Epithelial cell of proximal tubule (primary cell): ENCODE results near the gene NEGR1. TPM values are rescaled to one million over a fixed set of nuclear protein-coding genes. Genes with fewer than 3 reads are reported as not detected.

ENCODE experiments used
- DNase-seq: peaks from one replicate; pipeline ENCODE4 v3.0.0-alpha.2; 2011; ENCODE audit warnings: low read depth
- H3K4me3 ChIP-seq: 2 replicates; pipeline ENCODE4 v1.5.1; 2011; ENCODE audit warnings: low read depth, mild to moderate bottlenecking, low read length
- total RNA-seq: library from RNA; depleted of rRNA; stranded (reverse); fragments of >200 nt; gene quantifications from 2 replicates; pipeline ENCODE4 v1.2.3, GENCODE V29; 2015
- TF ChIP-seq, protein P1 (sequence below): conservative IDR thresholded peaks from 2 replicates; pipeline ENCODE4 v1.5.1; 2012; ENCODE audit warnings: low read depth, mild to moderate bottlenecking, low read length

Gene NEGR1
- total RNA-seq, 1 donor from 2014 or later: 3.1 TPM

DNA sequence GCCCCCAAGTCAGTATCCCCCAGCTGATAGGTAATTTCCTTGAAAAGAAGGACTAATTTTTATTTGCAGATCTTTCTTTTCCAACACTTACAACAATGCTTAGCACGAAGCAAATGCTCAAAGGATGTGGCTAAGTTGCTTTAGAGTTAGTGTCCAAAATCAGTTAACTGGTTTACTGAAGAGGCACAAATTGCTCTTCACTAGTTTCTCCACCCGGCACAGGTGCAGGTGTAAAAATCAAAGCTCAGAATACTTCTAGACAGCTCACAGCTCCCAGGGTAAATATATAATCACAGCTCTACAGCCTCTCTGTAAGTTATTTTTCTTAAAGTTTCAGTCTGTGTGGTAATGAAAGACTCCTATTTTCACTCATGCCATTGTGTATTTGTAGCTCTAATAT, 361.8 kb downstream of the NEGR1 start:
- no peak for DNase-seq
- H3K4me3 ChIP-seq: no peak overlapping the region
- TF ChIP-seq, protein P1, sequence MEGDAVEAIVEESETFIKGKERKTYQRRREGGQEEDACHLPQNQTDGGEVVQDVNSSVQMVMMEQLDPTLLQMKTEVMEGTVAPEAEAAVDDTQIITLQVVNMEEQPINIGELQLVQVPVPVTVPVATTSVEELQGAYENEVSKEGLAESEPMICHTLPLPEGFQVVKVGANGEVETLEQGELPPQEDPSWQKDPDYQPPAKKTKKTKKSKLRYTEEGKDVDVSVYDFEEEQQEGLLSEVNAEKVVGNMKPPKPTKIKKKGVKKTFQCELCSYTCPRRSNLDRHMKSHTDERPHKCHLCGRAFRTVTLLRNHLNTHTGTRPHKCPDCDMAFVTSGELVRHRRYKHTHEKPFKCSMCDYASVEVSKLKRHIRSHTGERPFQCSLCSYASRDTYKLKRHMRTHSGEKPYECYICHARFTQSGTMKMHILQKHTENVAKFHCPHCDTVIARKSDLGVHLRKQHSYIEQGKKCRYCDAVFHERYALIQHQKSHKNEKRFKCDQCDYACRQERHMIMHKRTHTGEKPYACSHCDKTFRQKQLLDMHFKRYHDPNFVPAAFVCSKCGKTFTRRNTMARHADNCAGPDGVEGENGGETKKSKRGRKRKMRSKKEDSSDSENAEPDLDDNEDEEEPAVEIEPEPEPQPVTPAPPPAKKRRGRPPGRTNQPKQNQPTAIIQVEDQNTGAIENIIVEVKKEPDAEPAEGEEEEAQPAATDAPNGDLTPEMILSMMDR: no peak

DNA sequence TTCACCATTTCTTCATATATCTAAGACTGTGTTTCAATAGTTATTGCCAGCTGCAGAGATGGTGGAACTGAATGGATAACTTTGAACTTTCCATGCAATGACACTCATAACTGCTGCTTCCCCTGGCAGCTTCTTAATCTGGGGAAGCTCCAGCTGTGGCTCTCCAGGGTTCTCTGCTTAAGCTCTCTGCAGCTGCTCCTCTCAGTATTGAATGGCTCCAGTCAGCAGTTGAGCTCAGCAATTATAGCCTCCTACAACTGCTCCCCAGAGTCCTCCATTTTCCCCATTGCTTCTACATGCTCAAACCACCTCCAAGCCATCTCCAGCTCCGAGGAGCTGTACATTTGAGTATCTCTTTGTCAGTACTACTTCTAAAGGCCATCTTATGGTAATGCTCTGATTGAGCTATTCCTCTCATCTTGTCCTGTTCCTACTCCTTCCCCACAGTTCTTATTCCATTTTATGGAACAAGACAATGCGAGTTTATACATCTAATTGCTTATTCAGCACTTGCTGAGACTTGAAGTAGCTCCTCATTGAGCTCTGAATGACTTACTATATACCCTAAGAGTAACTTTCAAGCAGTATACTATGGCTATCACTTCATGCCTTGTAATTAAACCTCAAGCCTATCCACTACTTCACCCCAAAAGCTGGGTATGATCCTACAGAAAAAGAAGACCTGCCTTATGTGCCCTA, 362.4 kb downstream of the NEGR1 start:
- no peak overlapping the region for H3K4me3 ChIP-seq
- DNase-seq: no peak
- TF ChIP-seq, protein P1: no peak

- TF ChIP-seq, protein P1: no peak
- no peak overlapping the region for H3K4me3 ChIP-seq
- no peak for DNase-seq
These were observed 363.7 kb downstream of the NEGR1 start for GRCh38 chr1:71918630-71919029.

DNA sequence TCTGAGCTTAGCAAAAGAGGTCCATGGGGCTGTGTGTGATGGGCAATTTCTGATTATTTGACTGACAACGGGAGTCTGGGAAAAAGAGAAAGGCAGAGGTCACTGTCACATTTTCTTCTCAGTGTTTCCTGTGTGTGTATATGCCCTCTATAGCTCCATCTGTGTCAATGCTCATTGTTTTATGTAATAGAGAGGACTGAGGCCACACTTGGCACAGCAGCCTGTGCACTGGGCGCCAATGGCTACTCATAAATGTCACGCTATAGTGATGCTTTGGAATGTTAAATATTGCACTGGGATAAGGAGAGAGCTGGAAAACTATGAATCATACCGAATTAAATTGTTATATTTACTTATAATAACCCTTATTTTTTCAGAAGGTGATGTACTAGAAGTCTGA, 365.4 kb downstream of the NEGR1 start:
- TF ChIP-seq, protein P1: no peak
- DNase-seq: no peak

DNA sequence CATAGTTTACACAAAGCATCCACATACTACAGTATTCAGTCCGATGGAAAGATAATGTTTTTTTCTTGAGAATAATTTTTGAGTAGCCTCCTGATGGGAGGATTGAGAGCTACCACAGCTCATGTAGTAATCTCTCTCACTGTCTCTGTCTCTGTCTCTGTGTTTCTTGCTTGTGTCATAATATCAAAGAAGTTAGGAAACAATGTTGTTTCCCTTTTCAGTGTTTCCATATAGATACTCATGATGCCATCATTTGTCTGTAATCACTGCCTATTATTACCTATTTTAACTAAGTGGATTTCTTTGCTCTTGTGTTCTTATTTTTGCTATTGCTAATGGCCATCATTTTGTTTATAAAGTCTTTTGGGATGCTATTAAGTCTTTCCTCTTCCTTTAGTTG, 367.7 kb downstream of the NEGR1 start:
- TF ChIP-seq, protein P1: no peak
- no peak overlapping the region for H3K4me3 ChIP-seq
- DNase-seq: no peak

More for the DNA sequence above, 365.4 kb downstream of the NEGR1 start:
- no peak overlapping the region for H3K4me3 ChIP-seq

GRCh38 chr1:71908871-71909390, 373.4 kb downstream of the NEGR1 start:
- TF ChIP-seq, protein P1: no peak
- no peak overlapping the region for H3K4me3 ChIP-seq
- no peak for DNase-seq

- H3K4me3 ChIP-seq: no peak overlapping the region
- TF ChIP-seq, protein P1: no peak
- no peak for DNase-seq
These were observed 374.0 kb downstream of the NEGR1 start for GRCh38 chr1:71908303-71908702.
